GM10847 (cell line): Measurements from ENCODE around the gene OPN5.

Experiments used
- POLR2A ChIP-seq: IDR thresholded peaks from 2 replicates; pipeline ENCODE4 v1.6.1; 2011; ENCODE audit not compliant: insufficient read length; ENCODE audit errors: extremely low read depth

Gene OPN5

DNA sequence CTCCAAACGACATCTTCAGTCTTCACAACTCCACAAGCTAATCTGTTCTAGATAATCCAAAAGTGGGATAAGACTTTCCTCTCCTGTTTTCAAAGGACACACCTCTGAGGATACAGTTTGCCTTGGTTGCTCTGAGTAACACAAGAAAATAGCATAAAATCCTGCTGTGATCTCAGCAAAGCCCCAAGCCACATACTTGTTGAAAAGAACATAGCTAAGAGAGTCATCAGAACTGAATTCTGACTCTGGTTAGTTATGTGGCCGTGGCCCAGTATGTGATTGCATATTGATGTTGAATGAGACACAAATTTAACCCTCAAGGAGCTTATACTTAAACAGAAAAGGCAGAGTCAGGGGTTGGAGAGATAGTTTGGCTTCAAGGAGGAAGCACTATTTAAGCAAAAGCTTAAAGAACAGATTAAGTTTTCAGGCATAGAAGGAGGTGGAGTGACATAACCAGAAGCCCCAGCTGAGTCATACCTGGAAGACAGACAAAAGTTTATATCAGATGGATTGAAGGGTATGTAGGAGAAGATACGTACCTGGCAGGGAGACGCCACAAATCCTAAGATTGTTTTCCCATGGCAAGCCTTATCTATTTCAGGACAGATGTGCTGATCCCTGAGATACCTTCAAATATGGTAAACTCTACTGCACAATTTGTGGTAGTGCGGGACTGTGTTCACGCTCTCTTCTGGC, 41.2 kb downstream of the OPN5 start:
- TF ChIP-seq POLR2A, result no peak

DNA sequence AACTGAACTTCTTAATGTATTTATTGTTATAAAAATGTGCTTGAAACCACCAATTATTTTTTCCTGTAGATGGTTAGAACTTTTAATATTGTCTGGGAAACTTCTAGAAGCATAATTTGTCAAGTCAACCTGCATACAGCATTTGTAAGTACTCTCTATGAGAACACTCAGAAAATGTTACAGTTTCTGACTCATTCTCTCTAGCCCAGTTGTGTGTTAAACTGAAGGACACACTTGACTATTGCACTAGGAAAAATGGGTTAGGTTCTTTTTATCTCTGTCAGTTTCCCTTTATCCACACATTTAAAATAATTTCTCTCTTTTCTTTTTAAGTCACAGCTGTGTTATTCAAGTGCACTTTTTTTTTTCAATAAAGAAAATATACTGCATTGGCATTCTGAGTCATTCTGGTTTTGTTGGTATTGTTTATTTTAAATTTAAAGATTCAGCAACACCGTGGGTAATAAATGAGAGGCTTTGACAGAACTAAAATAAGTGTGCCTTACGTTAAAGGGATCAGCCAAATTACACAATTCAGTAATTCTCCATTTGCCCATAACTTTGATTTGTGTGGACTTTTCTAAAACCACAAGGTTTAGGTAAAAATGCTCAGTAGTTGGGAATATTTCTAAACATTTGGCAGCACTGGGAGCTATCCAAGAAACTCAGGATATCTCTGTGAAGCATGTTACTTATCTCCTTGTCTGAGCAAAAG, 50.7 kb downstream of the OPN5 start:
- no peak for TF ChIP-seq POLR2A

DNA sequence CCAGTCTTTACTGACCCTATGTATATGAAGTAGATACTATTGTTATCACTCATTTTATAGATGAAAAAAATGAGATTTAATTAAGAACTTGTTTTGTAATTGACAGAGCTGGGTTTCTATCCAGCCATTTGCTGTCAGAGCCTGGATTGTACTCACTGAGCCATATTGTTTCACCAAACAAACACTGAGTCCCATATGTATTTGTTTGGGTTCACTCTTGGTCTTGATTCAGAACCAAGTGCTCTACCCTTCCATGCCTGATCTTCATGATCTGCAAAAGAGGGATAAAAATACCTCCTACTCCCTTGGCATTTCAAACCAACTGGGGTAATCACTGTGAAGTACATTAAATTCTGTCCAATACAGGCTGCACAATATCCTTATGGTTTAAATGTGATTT, 52.4 kb downstream of the OPN5 start:
- no peak for TF ChIP-seq POLR2A

DNA sequence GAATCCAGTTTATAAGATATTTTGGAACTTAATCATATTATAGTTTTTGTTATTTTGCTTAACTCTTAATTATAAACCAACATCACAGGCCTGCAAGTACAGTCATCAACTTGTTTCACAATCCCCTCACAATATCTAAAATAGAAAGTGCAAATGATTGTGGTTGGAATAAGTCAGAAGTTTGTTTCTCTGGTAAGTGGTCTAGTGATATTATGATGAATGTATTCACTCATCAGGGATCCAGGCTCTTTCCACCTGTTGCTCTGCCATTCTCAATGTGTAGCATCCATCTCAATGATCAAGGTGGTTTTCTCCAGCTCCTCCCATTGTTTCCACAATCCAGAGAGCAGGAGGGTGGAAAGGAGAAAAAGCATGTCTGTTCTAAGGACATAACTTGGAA, 54.2 kb downstream of the OPN5 start:
- TF ChIP-seq POLR2A, result no peak

DNA sequence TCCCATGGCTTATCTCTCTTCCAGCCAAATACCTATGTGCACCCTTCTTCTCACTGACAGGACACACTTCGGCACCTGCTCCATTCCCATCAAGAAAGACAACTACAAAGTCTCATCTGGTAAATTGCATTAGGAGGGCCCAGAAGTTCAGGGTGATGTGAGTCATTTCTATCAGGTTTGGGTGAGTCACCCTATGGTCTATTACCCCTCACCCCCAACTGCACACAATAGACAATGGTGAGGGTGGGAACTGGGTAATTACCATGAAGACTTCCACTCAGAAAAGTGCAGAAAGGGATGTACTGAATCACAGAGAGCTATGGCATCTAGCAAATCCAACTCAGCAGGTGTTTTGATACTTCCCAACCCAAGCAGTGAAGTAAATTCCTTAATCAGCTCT, 54.8 kb downstream of the OPN5 start:
- TF ChIP-seq POLR2A, result no peak

DNA sequence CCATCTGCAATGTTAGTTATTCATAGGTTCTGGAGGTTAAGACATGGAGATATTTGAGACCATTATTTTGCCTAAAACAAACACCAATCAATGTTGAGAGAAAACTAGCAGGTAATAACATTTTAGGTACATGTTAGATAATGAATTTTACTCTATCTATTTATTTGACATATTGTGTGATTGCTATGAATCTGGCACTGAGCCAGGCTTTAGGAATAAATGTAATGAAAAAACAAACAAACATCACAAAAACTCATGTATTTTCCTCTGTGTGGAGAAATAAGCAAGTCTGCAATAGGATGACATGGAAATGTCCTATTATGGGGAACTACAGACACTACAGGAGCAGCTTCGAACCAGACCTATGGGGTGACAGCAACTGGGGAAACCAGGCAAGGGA, 57.8 kb downstream of the OPN5 start:
- no peak for TF ChIP-seq POLR2A

DNA sequence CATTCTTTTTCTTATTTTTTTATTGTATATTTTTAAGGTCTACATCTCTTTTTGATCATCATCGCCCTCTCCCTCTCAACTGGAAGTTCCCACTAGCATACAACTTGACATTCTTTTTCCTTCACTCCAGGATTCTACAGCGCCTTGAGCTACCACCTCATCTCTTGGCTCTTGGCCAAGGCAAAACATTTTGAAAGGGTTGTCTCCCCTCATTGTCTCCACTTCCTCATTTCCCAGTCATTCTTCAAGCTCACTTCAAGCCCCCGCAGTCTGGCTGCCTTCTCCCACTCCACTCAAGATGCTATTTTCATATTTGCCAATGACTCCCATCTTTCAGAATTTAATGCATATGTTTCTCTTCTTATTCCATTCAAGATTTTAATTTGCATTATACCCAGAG, 63.0 kb downstream of the OPN5 start:
- TF ChIP-seq POLR2A, result no peak

DNA sequence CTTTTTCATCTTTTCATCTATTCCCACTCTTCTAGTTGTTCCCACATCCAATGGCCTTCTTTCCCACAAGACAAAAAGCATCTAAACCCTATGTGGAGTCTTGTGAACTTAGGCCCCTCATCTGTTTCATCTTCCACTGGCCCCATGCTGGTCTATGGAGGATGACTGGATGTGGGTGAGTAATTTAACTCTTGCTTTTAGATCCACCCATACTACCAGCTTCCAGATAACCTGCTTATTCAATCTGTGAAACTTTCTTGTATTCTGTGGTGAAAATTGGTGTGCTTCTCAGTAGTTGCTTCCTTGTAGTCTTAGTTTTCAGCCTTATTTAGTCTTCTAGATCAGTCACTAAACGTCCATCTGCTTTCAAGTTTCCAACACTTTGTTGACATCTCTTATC, 64.9 kb downstream of the OPN5 start:
- TF ChIP-seq POLR2A, result no peak

DNA sequence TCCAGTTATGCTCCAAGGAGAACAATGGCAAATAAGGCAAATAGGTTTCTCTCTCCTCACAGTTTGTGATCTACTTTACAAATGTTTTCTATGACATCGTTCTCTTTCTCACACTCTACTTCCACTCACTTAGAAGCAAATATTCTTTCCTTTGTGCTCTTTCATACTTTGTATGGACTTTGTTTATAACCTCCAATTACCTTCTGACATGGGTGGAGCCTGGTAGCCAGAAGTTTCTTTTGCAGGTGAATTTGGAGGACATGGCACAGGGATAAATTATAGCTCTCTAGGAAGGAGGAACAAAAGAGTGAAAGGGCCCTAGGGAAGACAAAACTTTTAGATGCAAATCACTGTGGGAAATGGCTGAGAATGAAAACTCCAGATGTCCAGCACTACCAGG, 69.3 kb downstream of the OPN5 start:
- no peak for TF ChIP-seq POLR2A

DNA sequence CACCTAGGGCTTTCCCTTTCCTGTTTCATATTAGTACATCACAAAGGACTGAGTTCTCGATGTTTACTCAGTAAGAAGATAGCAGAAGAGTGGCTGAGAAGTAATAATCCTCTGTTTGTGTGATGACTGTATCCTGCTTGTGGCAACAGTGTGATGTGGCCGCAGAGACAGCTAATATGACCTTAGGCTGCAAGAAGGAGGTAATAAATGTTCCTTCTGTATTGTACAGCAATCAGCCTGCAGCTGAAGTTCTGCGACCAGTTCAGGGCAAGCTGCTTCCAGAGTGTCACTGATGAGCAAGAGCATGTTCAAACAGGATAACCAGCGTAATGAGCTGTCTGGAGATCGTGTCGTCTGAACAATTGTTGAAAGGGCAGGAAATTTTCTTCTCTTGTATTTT, 70.9 kb downstream of the OPN5 start:
- TF ChIP-seq POLR2A, result no peak

DNA sequence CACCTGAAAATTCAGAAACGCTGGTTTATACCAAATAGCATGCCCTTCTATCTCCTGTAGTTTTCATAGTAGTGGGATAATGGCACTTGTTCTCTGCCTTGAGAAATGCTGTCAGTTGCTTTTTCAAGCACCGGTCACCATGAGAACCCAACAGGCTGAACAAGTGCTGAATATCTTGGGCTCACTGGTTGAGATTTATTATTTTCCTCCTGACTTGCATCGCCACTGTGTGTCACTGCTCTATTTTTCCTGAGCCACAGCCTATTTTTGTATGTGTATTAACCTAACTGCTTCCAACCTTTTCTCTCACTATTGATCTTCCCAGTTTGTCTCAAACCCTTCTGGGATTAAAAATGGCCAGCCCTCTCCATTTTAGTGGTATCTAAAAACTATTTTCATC, 71.9 kb downstream of the OPN5 start:
- no peak for TF ChIP-seq POLR2A

DNA sequence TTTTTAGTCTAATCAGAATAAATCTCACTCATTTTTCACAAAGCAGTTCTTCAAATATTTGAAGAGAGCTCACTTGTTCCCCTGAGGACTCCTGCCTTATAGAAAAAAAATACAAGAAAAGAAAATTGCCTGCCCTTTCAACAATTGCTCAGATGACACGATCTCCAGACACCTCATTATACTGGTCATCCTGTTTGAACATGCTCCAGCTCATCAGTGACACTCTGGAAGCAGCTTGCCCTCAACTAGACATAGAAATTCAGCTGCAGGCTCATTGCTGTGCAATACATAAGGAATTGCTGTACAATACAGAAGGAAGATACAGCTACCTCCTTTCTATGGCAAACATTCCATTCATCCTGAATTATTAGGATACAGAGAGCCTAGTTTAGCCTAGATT, 73.1 kb downstream of the OPN5 start:
- no peak for TF ChIP-seq POLR2A

DNA sequence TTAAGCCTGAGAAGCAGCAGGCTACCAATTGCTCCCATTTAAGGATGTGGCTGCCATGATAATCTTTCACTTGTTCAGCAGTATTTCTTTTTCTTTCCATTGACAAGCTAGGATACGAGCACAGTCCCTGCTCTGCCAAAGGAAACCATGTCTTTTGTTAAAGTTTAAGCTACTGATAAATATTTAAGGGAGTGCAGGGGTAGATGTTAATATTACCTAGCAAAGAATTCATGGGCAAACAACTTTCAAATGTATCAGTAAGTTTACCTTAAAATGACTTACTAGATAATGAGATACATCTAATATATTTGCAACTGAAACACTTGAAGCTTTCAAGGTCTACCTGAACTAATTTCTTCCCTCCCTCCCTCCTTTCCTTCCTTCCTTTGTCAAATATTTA, 77.3 kb downstream of the OPN5 start:
- TF ChIP-seq POLR2A, result no peak

DNA sequence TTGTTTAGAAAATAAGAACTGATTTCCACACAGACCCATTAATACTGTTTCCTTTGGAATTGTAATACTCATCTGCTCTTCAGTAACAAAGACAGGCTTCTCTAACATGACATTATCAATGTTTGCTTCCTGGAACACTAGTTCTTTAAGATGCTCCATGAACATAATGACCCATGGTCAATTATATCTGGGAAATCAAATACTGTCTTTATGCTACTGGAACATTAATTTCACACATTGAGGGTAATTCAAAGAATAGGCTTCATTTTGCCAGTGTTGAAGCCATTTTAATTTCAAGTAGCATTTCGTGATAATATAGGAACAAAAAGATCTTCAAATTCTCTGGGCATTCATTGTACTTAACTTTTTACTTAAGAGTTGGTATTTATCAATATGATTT, 80.9 kb downstream of the OPN5 start:
- TF ChIP-seq POLR2A, result no peak

DNA sequence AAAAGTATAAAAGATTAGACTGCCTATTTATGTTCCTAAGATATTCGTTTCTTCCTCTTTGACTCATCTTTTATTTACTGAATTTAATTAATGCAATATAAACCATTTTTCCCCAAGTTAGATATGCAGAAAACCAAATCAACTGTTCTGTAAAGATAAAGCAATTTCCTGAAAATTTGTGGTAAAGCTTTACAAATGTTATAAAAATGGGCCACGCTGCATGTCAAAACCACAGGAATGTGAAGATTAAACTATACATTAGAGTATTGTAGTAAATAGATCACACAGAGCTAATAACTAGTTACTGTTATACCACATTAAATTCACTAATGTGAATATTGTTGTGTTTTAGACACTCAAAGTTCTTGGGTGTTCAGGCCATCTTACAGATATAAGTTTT, 83.4 kb downstream of the OPN5 start:
- TF ChIP-seq POLR2A, result no peak

DNA sequence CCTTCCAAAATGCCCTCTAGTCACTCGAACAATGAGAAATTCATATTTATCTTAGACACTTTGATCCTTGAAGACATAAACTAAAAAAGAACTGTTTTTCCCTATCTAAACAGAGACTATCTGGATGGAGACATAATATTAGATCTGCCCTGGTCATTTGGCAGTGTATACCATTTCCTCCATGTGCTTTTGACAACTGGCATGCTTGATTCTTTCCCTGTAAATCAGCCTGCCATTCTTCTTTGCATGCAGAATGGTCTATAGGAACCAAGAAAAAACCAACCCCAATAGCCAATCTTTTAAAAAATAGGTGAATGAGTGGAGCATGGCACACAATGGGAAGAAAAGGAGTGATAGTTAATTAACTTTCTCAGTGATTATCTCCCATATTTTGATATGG, 93.8 kb downstream of the OPN5 start:
- no peak for TF ChIP-seq POLR2A
